Motor neuron (in vitro differentiated cells): ENCODE data around the gene RIPK1. TPM values are rescaled to one million over a fixed set of nuclear protein-coding genes. Genes with fewer than 3 reads are reported as not detected.
A peak's percentile ranks its signal among the peaks of the same experiment; 100 is the strongest.

ENCODE experiments used
- ATAC-seq, 8 experiments: fragments of 200-7000 bp; cut with Tn5 transposase; replicated peaks in 6 of 8; 2 replicates each; pipeline ENCODE4 v1.8.0; 2021; ENCODE audit warnings: mild to moderate bottlenecking in 8 of 8, moderate library complexity in 8 of 8
- H3K27ac ChIP-seq, 2 donors: fragments of 250-450 bp; sonication (Bioruptor Pico); 2 replicates each; pipeline ENCODE4 v1.9.0; 2021; ENCODE audit warnings: antibody characterized with exemption in 2 of 2, mild to moderate bottlenecking in 2 of 2, moderate library complexity in 1 of 2
- H3K4me1 ChIP-seq, 2 donors: fragments of 250-450 bp; sonication (Bioruptor Pico); replicated peaks in 1 of 2; 2 replicates each; pipeline ENCODE4 v1.6.1; 2021; ENCODE audit warnings: antibody characterized with exemption in 2 of 2, mild to moderate bottlenecking in 2 of 2, moderate library complexity in 1 of 2
- H3K4me3 ChIP-seq, 5 donors: fragments of 250-450 bp; sonication (Bioruptor Pico); 2 replicates each; pipeline ENCODE4 v1.9.0; 2021; ENCODE audit warnings: antibody characterized with exemption in 5 of 5, mild to moderate bottlenecking in 5 of 5, moderate library complexity in 4 of 5
- WGBS, 10 experiments: fragments of 450-650 bp; shearing (Covaris generic); methylation state at CpG; one replicate each; pipeline ENCODE4 v1.0.0; 2022; 5-methylcytosine and 5-hydroxymethylcytosine counted together
- in situ Hi-C, 9 experiments: fragments of 400-800 bp; cut with MboI; loops; one replicate each; pipeline ENCODE4 v1.15.0; 2021; ENCODE audit warnings: low sequenced_read_pairs in 9 of 9, low pct_unique_long_range_greater_than_20kb in 2 of 9; ENCODE audit not compliant: unreplicated experiment in 9 of 9
- total RNA-seq, 8 experiments: library from RNA; unstranded; fragments of 300-600 nt; gene quantifications; 2 replicates each; pipeline versions ENCODE4 v1.2.3 to v1.2.4, GENCODE V29; 2022

Gene RIPK1
- total RNA-seq, 8 experiments from 2014 or later, result 2.3 to 17.9 (median 11.8) TPM

GRCh38 chr6:3109761-3110160 is 41.5 kb downstream of the RIPK1 start:
- WGBS, 10 experiments, result 55 to 100% (median 91%) methylated on average over 1 to 3 of the region's 3 CpGs
- no peak overlapping the region for H3K4me3 ChIP-seq
- no peaks in the 10 kb centered on the region for H3K4me1 ChIP-seq
- in situ Hi-C loops, result no loop called here
- no peak overlapping the region for H3K27ac ChIP-seq
- ATAC-seq, result no peak

GRCh38 chr6:3114377-3114776 is 46.1 kb downstream of the RIPK1 start:
- H3K4me1 ChIP-seq, result peaks cover under 1 to 7% of the 10 kb centered on the region in 2 donors
- in situ Hi-C loops, result no loop called here
- H3K4me3 ChIP-seq, result no peak overlapping the region
- WGBS, 10 experiments, result 92 to 100% methylated on average over 1 to 4 of the region's 6 CpGs; no CpG with 5 or more reads in 8 of the 10 experiments
- ATAC-seq, result no peak
- H3K27ac ChIP-seq, result no peak overlapping the region

- 0 to 29% (median 13%) methylated on average over 1 to 8 of the region's 8 CpGs; no CpG with 5 or more reads in 1 of the 10 experiments for WGBS, 10 experiments
- peak overlapping the region; percentile 90 to 93 for H3K27ac ChIP-seq
- peaks cover 5 to 14% of the 10 kb centered on the region in 2 donors for H3K4me1 ChIP-seq
- in situ Hi-C loops, result no loop called here
- ATAC-seq, result peak in 6 of 8 experiments; percentile 1 to 8 (median 4)
- H3K4me3 ChIP-seq, result peak overlapping the region; percentile 60 to 94 (median 79)
These were observed 49.6 kb downstream of the RIPK1 start for GRCh38 chr6:3117912-3118352.

DNA sequence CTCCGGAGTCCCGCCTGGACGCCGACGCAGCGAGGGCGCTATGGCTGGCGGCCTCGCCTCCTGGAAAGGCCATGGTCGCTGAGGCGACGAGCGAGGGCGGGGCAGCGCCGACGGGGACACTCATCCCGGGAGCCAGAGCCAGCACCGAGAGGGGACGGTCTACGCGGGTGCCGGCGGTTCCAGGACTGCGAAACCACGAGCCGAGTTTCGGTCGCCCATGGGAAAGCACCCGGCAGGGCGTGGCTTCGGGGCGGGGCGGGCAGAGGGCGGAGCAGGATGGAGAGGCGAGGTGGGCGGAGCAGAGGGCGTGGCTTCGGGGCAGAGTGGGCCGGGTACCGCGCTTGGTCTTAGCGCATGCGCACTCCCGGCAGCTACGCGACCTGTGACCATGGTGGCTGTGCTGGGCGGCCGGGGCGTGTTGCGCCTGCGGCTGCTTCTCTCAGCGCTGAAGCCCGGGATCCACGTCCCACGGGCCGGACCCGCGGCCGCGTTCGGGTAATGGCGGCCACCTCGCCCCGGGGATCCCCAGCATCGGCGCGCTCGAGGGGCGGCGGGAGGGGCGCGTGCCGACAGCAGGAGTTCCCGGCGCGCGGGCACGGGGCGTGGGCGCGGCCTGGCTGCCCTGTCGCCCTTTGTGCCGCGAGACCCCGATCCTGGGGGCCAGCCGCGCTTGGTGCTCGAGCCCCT is 50.2 kb downstream of the RIPK1 start, which contains the start of gene BPHL:
BPHL (plus strand) TSS at position 359 of the 687 bp plus-strand sequence; CDS start at position 389, 30 bp downstream.
- in situ Hi-C loops, result no loop called here

DNA sequence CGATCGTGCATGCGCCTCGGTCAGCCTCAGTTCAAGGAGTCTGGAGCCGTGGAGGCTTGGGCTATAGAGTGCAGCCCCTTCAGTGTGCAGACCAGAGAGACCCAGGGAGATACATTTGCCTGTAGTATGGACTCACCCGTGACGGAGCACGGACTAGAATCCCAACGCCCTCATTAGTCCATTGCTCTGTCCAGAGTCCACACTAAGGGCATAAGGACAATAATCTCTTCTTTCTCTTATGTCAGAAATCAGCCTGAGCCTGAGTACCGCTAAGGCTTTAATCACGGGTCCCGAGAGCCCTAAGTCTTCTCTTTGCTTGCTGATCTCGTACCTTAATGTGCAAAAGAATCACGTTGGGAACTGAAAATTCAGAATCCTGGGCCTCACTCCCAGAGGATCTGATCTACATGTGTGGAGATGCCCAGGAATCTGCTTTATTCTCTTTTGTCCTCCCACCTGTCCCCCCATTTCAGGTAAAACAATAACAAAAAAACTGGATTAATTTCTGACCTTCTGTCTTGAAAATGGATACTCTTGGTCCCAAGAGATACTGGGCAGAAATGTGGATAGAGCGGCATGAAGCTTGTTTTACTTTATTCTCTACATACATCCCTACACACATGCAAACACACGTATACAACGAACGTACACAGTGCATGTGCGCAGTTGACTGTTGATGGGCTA is 50.9 kb downstream of the RIPK1 start:
- peak overlapping the region; percentile 90 to 93 for H3K27ac ChIP-seq
- 10 to 100% (median 25%) methylated on average over 1 to 19 of the region's 19 CpGs for WGBS, 10 experiments
- peaks cover 11 to 14% of the 10 kb centered on the region in 2 donors for H3K4me1 ChIP-seq
- in situ Hi-C loops, result no loop called here
- ATAC-seq, result peak; percentile 49 to 63 (median 56)
- H3K4me3 ChIP-seq, result peak overlapping the region; percentile 60 to 94 (median 79)

More for the DNA sequence above, 50.2 kb downstream of the RIPK1 start, which contains the start of gene BPHL:
- 0 to 2% (median 0%) methylated on average over 1 to 14 of the region's 89 CpGs; no CpG with 5 or more reads in 5 of the 10 experiments for WGBS, 10 experiments
- peak; percentile 86 to 96 (median 92) for ATAC-seq
- Histone ChIP-seq H3K4me3 (peak within 1 kb of the TSS; percentile 60 to 94 (median 79)), H3K4me1 (peaks cover 7 to 14% of the 10 kb centered on the region in 2 donors), H3K27ac (peak within 1 kb of the TSS; percentile 90 to 93)

GRCh38 chr6:3120765-3121089 is 52.4 kb downstream of the RIPK1 start:
- in situ Hi-C loops, result no loop called here
- ATAC-seq, result no peak
- WGBS, 10 experiments, result 60 to 100% (median 87%) methylated on average over 1 to 5 of the region's 5 CpGs

DNA sequence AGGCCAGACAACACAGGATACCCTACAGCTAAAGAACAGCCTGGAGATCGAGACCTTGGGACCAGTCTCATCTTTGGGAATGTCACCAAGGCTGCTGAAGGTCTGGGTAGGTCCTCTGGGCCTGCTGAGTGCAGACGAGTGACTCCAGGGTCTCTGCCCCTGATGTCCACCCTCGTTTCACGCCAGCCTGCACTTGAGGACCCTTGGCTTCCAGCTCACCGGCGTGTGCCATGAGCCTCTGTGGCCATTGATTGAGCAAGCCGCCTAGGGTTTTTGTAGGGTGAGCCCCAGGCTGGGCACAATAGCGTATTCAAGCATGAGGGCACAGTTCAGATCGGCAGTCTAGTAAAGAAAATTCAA is 54.5 kb downstream of the RIPK1 start:
- in situ Hi-C loops, result no loop called here
- whole genome bisulfite sequencing, 10 experiments, result 90 to 100% (median 96%) methylated on average over 1 to 8 of the region's 9 CpGs; no CpG with 5 or more reads in 5 of the 10 experiments
- Histone ChIP-seq H3K4me1 (peaks cover 7 to 11% of the 10 kb centered on the region in 2 donors), H3K4me3 (no peak overlapping the region), H3K27ac (no peak overlapping the region)
- no peak for ATAC-seq

More at GRCh38 chr6:3120765-3121089, 52.4 kb downstream of the RIPK1 start:
- no peak overlapping the region for H3K4me3 ChIP-seq
- peaks cover 11 to 14% of the 10 kb centered on the region in 2 donors for H3K4me1 ChIP-seq
- H3K27ac ChIP-seq, result no peak overlapping the region

GRCh38 chr6:3124667-3125066 is 56.4 kb downstream of the RIPK1 start:
- no peak for ATAC-seq
- WGBS, 10 experiments, result 20 to 97% (median 78%) methylated on average over 2 to 8 of the region's 8 CpGs
- in situ Hi-C loops, result loop anchor here in 2 of 9 experiments (25.0 kb wide), 3 partner anchors 113 to 613 kb away; partner anchors contain the start of genes PSMG4 (in 1 of the 2) and TUBB2B (in 1 of the 2)
- no peak overlapping the region for H3K4me3 ChIP-seq
- peaks cover 4 to 8% of the 10 kb centered on the region in 2 donors for H3K4me1 ChIP-seq
- H3K27ac ChIP-seq, result no peak overlapping the region

DNA sequence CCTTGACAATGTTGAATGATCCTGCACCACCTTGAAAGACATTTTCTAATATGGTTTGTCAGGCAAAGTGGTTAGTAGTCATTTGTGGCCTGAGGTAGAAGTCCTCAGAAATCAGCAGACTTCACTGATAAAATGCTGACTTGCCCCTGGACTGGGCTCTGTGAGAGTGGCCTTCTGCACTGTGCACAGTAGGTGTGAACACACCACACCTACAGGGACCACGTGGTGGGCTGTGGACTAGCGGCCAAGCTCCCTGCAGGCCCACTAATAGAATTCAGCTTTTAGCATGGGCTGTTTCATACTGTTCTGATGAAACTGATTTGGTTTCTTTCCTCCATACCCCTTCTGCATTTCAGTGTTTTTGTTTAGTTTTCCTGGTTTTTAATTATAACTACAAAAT is 57.5 kb downstream of the RIPK1 start:
- peak in 3 of 8 experiments; percentile 24 to 82 (median 45) for ATAC-seq
- 0 to 60% (median 36%) methylated on average over 1 to 2 of the region's 2 CpGs; no CpG with 5 or more reads in 3 of the 10 experiments for WGBS, 10 experiments
- H3K27ac ChIP-seq, result no peak overlapping the region
- in situ Hi-C loops, result loop anchor here in 2 of 9 experiments (25.0 kb wide), 3 partner anchors 111 to 611 kb away; partner anchors contain the start of genes PSMG4 (in 1 of the 2) and TUBB2B (in 1 of the 2)
- H3K4me1 ChIP-seq, result peaks cover 0 to 6% of the 10 kb centered on the region in 2 donors
- no peak overlapping the region for H3K4me3 ChIP-seq

GRCh38 chr6:3128356-3129108 is 60.2 kb downstream of the RIPK1 start:
- Histone ChIP-seq H3K4me3 (no peak overlapping the region), H3K27ac (no peak overlapping the region), H3K4me1 (peaks cover 0 to 4% of the 10 kb centered on the region in 2 donors)
- WGBS, 10 experiments, result 80 to 100% (median 92%) methylated on average over 1 to 15 of the region's 15 CpGs
- in situ Hi-C loops, result loop anchor here in 2 of 9 experiments (25.0 kb wide), 3 partner anchors 109 to 609 kb away; partner anchors contain the start of genes PSMG4 (in 1 of the 2) and TUBB2B (in 1 of the 2)
- ATAC-seq, result no peak

DNA sequence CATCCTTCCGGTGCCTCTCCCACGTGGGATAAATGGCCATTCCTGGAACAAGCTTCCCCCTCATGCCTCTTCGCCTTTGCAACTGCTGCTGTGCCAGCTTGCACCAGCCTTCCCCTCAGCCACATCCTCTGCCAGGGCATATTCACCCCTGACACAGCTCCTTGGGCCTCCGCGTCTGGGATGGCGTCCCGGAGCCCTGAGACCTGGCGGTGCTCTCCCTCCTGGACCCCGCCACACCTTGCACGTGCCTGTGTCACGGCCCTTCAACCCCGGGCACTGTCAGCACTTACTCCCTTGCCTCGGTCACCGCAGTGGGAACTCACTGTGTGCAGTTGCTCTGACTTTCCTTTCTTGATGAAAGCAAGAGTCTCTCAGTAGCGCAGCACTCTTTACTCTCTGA is 63.4 kb downstream of the RIPK1 start:
- Histone ChIP-seq H3K27ac (no peak overlapping the region), H3K4me3 (no peak overlapping the region), H3K4me1 (no peaks in the 10 kb centered on the region)
- ATAC-seq, result no peak
- in situ Hi-C loops, result loop anchor here in 2 of 9 experiments (25.0 kb wide), 3 partner anchors 106 to 606 kb away; partner anchors contain the start of genes PSMG4 (in 1 of the 2) and TUBB2B (in 1 of the 2)
- WGBS, 10 experiments, result 67 to 100% (median 98%) methylated on average over 2 to 15 of the region's 15 CpGs; no CpG with 5 or more reads in 6 of the 10 experiments

DNA sequence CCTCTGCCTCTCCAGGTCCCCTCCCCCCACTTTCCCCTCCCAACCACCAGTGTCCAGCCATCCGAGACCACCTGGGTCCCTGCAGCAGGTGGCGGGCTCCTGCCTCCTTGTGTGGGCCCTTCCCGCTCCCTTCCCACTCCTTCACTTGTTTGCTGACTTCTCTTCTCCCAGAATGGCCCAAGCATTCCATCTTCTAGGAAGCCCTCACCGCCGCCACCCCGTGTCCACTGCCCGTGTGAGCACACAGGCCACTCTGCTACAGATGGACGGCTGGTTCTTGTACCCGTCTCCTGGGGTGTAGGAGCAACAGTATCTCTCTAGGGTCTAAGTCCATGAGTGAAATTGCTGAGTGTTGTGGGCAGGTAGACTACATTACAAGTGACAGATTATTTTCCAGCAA is 65.2 kb downstream of the RIPK1 start:
- Histone ChIP-seq H3K27ac (no peak overlapping the region), H3K4me1 (no peaks in the 10 kb centered on the region), H3K4me3 (no peak overlapping the region)
- in situ Hi-C loops, result loop anchor here in 2 of 9 experiments (25.0 kb wide), 3 partner anchors 104 to 604 kb away; partner anchors contain the start of genes PSMG4 (in 1 of the 2) and TUBB2B (in 1 of the 2)
- no peak for ATAC-seq
- WGBS, 10 experiments, result 90 to 100% (median 96%) methylated on average over 1 to 5 of the region's 9 CpGs; no CpG with 5 or more reads in 5 of the 10 experiments
